HG02642 (cell line): ENCODE results near the gene TUBA1C.

Experiments
- ATAC-seq: cut with Tn5 transposase; IDR thresholded peaks from one replicate; pipeline ENCODE4 v1.9.1; 2021; ENCODE audit warnings: mild to moderate bottlenecking; ENCODE audit not compliant: unreplicated experiment, poor library complexity

TUBA1C gene

DNA sequence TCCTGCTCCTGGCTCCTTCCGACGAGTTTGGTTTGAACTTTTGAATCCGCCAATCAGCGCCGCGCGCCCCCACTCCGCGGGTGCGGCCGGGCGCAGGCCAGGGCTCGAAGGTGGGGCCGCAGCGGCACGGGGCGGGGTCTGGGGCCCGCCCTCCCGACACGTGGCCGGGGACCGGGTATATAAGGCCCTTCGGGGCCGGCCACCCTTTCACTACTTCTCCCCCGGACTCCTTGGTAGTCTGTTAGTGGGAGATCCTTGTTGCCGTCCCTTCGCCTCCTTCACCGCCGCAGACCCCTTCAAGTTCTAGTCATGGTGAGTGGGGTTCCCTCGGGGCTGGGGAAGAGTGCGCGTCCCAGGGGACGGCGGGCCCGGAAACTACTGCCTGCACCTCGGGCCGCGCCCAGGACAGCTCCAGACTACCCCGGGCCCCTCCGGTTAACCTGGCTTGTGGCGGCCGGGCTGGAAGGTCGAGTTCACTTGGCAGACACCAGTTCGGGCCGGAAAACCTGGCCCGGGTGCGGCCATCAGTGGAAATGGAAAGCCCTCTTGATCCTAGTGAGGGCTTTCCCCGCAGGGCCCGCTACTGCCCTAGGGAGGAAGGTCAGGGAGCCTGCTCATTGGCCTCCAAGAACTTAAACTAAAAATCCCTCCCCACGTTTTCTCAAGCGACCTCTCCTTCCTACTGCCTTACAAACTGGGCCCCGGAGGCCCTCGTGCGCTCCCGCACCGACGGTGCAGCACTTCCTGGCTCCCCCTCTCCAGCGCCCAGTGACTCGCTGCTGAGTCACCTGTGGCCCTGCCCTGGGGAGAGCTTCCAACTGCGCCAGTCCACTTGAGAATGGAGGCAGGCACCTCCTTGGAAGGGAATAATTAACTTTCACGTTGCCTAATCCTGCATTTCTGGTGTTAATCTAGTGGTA lies at the start of gene TUBA1C:
Gene TUBA1C (plus strand): TSS at position 210 of the 920 bp plus-strand sequence. CDS start 100 bp downstream, at position 310.
- peak; percentile 87 for ATAC-seq

- ATAC-seq = no peak
These were observed 45.4 kb upstream of the TUBA1C start for GRCh38 chr12:49219417-49220026.

DNA sequence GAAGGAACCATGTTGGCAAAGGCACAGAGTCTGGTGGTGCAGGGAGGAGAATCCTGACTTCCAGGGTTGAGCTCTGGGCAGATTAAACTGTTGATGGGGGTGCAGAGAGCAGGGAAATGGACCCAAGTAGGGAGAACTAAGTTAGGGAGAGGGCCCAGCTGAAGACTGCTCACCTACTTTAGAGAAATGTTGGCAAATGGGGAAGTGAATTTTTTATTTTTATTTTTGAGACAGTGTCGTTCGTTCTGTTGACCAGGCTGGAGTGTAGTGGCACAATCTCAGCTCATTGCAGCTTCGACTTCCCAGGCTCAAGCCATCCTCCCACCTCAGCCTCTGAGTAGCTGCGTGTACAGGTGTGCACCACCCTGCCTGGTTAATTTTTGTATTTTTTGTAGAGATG lies 43.9 kb upstream of the TUBA1C start:
- no peak for ATAC-seq

GRCh38 chr12:49223122-49223521 lies 41.8 kb upstream of the TUBA1C start:
- no peak for ATAC-seq

- ATAC-seq = no peak
These were observed 41.1 kb upstream of the TUBA1C start for GRCh38 chr12:49223590-49224369.

DNA sequence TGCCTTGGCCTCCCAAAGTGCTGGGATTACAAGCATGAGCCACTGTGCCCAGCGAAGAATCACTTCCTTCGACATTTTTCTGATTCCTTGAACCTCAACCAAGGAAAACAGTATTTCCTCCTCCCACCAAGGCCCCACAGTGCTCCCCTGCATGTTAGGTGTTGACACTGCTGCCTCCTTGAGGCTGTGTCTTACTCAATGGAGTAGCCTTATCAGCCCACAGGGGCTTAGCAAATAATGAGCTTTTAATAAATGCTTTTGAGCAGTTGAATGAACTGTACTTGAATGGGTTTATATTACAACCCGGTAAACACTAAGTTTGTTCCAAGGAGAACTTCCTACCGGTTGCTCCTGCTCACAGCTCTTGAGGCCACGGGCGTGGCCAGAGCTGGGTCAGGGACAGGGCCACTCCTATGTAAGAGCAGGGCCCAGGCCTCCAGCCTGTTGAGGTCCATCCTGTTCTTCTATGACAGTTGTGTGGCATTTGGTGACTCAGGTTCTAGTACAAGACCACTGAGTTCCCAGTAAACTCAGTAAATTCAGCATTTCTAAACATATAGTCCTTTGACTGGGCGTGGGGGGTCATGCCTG lies 39.2 kb upstream of the TUBA1C start:
- no peak for ATAC-seq

DNA sequence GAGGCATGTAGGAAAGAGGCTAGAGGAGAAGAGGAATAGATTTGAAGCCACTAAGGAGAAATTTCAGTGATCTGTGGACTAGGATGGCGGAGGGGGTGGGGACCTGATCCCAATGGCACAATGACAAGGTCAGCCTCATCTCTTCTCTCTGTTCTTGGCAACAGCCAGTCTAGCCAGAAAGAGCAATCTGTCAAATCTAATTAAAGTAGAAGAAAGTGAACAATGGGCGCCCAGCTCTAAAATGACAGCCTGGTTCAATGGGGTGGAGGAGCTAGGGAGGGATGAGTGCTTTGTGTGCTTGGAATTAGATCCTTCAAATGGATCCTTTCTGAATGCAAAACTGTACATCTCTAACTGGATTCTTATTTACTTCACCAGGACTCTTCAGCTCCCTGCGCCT lies 37.2 kb upstream of the TUBA1C start:
- no peak for ATAC-seq

- ATAC-seq = no peak
These were observed 36.2 kb upstream of the TUBA1C start for GRCh38 chr12:49228653-49229052.

DNA sequence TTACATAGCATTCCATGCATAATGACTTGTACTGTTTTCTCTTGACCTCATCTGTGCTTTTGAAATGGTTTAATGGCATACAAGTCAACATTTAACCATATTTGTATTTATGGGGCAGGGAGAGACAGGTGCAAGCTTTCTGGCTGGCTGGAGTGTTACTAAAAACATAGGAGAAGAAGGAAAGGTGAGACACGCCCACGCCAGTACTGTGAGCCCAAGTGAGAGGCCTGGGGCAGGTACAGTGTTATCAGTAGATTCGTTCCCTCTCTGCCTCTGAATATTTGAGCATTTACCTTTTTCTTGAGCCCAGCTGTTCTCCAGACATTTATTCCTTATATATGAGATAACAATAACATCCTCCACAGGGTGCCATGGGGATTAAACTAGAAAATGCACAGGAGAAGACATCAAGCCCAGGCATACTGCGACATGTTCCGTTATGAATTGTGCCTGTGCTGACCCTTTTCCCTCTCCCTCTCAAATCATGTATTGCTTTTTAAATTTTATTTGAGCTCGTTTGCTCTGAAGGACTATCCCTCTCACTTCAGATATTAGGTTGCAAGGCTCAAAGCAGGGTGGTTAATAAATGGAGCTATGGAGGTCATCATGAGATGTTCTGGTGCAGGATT lies 34.6 kb upstream of the TUBA1C start:
- no peak for ATAC-seq

DNA sequence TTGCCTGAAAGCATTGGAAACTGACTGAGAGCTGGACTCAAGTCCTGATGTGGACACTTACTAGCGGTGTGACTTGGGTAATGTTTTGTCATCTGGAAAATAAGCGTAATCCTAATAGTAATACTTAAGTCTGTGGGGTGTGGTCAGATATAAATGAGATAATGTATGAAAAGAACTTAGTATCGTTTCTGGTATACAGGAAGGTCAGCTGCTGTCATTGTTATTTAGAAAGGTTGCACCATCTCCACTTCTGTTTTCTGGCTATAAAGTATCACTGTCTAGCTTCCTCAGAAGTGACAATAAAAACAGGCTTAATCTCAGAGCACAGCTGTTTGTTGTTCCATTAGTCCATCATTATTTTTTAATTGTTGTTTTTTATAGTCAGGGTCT lies 34.1 kb upstream of the TUBA1C start:
- ATAC-seq = no peak

GRCh38 chr12:49231878-49232655 lies 32.8 kb upstream of the TUBA1C start:
- ATAC-seq = no peak

DNA sequence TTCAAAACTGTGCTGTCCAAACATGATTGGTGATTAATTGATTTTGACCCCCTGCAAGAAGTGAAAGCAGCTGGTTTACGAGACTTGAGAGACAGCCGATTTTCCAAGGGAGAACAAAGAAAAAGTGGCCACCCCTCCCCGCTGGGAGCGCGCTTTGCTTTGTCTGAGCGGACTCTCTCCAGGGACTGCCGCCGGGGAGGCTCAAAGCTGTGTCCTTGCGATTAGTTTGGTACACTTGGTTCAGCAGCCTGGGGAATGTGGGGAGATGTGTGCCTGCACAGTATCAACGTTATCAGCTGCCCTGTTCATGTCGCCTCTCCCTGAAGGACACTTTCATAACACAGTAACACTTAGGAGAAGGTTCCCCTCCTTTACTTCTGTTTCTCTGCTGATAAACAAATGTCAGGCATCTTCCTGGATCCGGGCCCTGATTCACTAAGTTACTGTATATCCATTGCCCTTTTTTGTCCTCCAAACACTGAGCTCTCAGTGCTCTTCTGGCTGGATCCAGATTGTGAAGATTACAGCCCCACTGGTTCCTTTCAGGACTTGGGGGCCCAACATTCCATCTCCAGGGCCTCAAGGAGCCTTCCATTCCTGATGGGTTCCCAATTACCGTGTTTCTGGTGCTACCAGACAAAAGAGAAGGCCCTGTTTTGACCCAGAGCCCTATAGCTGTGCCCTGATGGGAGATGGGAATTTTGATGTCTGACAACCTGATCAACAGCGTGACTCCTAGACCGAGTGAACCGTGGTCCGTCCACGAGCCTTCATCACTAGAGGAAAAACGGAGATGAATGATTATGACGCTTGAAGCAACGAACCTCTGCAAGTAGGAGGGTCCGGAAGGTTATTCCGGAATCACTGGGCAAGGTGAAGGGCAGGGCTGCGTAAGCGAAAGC lies 31.7 kb upstream of the TUBA1C start:
- ATAC-seq = no peak

- ATAC-seq = no peak
These were observed 30.9 kb upstream of the TUBA1C start for GRCh38 chr12:49233842-49234526.

DNA sequence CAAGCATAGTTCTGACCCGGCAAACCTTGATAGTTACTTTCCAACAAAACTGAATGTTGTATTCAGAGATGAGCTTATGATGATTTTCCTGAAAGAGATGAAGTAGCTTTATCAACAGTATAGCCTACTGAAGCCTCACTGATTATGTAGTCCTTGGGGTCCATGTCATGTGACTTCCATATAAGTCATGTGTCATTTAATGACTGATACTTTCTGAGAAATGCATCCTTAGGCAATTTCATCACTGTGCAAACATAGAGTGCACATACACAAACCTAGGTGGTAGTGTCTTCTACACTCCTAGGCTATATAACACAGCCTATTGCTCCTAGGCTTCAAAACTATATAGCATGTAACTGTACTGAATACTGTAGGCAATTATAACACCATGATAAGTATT lies 28.5 kb upstream of the TUBA1C start:
- ATAC-seq = no peak

DNA sequence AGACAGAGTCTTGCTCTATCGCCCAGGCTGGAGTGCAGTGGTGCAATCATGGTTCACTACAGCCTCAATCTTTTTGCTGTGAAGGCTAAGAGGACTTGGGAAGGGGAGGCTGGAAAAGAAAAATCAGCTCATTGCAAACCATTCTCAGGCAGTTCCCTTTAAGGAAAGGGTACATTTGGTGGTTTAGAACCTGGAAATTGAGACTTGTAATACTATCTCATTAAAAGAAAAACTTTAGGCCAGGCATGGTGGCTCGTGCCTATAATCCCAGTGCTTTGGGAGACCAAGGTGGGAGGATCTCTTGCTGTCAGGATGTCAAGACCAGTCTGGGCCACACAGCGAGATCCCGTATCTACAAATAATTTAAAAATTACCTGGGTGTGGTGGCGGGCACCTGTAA lies 21.3 kb upstream of the TUBA1C start:
- ATAC-seq = no peak

GRCh38 chr12:49244176-49244575 lies 20.7 kb upstream of the TUBA1C start:
- no peak for ATAC-seq

DNA sequence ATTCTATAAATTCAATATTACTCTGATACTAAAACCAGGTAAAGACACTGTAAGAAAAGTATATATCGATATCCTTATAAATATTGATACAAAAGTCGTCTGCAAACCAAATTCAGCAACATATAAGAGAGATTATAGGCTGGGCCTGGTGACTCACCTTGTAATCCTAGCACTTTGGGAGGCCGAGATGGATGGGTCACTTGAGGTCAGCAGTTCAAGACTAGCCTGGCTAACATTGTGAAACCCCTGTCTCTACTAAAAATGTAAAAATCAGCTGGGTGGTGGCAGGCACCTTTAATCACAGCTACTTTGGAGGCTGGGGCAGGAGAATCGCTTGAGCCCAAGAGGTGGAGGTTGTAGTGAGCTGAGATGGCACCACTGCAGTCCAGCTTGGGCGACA lies 13.5 kb upstream of the TUBA1C start:
- no peak for ATAC-seq
